Measurements from ENCODE around the gene WIPF2.

- TF ChIP-seq CTCF (IDR thresholded peaks at IDR 0.05) (no peak), POLR2A (IDR thresholded peaks at IDR 0.05) (no peak), EP300 (IDR thresholded peaks at IDR 0.05) (no peak)
Observed at GRCh38 chr17:40174514-40174913, 44.6 kb upstream of the WIPF2 start.

All from tibial nerve (tissue), 4 donors.